ENCODE measurements around the gene EZR. TPM values are rescaled to one million over a fixed set of nuclear protein-coding genes. Genes with fewer than 3 reads are reported as not detected.

The EZR gene
- total and polyA plus RNA-seq, 9 of the 15 experiments (the other 6 are each of a cell fraction or from before 2014, with no cell fraction given) = 36.5 to 162 (median 104) TPM

- TF ChIP-seq FOXO4 (CRISPR knock-in tag; IDR thresholded peaks at IDR 0.05) (no peak), BCOR (IDR thresholded peaks at IDR 0.05) (no peak), SLC30A9 (CRISPR knock-in tag; IDR thresholded peaks at IDR 0.05) (no peak), GABPB1 (CRISPR knock-in tag; IDR thresholded peaks at IDR 0.05) (no peak), ESRRA (IDR thresholded peaks at IDR 0.05; ENCODE audit: borderline replicate concordance, low read depth) (no peak), ETV1 (tag; conservative IDR thresholded peaks at IDR 0.05; ENCODE audit: low read depth) (no peak), ZBTB49 (CRISPR knock-in tag; IDR thresholded peaks at IDR 0.05; ENCODE audit: borderline replicate concordance) (no peak), PYGO2 (tag; IDR thresholded peaks at IDR 0.05) (no peak)
Measured at GRCh38 chr6:158753811-158754210, 65.4 kb downstream of the EZR start (continued).
